ENCODE data around the gene PCAT7.

DNA sequence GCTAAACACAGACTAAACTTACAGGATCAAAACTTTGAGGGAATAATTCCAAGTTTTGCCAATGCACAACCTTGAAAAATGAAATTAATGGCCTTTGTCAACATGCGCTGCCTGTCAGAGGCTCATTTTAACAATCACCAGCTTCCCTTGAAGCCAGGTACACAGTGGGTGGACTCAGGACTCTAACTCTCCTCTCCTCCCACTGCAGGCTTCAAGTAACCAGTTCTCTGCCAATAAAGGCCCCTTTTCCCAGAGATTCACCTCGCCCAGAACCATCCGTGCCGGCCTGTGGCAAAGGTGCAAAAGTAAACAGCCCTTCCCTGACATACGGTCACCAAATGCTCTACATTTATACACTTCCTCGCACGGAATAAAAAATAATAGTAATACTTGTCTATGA is 57.2 kb downstream of the PCAT7 start:
- TF ChIP-seq, protein P1, sequence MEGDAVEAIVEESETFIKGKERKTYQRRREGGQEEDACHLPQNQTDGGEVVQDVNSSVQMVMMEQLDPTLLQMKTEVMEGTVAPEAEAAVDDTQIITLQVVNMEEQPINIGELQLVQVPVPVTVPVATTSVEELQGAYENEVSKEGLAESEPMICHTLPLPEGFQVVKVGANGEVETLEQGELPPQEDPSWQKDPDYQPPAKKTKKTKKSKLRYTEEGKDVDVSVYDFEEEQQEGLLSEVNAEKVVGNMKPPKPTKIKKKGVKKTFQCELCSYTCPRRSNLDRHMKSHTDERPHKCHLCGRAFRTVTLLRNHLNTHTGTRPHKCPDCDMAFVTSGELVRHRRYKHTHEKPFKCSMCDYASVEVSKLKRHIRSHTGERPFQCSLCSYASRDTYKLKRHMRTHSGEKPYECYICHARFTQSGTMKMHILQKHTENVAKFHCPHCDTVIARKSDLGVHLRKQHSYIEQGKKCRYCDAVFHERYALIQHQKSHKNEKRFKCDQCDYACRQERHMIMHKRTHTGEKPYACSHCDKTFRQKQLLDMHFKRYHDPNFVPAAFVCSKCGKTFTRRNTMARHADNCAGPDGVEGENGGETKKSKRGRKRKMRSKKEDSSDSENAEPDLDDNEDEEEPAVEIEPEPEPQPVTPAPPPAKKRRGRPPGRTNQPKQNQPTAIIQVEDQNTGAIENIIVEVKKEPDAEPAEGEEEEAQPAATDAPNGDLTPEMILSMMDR (conservative IDR thresholded peaks at IDR 0.05; ENCODE audit: low read depth, low read length), result no peak
- TF ChIP-seq EZH2 (IDR thresholded peaks at IDR 0.05; ENCODE audit: borderline replicate concordance, low read depth, low read length, poor library complexity, severe bottlenecking), result no peak

Data from A673 (cell line).